Iris pigment epithelial cell (primary cell): ENCODE results near the gene GNG2.
A peak's percentile ranks its signal among the peaks of the same experiment; 100 is the strongest.

Experiments
- DNase-seq: peaks from one replicate; pipeline ENCODE4 v3.0.0-alpha.2; 2011; ENCODE audit warnings: low read depth

The GNG2 gene

DNA sequence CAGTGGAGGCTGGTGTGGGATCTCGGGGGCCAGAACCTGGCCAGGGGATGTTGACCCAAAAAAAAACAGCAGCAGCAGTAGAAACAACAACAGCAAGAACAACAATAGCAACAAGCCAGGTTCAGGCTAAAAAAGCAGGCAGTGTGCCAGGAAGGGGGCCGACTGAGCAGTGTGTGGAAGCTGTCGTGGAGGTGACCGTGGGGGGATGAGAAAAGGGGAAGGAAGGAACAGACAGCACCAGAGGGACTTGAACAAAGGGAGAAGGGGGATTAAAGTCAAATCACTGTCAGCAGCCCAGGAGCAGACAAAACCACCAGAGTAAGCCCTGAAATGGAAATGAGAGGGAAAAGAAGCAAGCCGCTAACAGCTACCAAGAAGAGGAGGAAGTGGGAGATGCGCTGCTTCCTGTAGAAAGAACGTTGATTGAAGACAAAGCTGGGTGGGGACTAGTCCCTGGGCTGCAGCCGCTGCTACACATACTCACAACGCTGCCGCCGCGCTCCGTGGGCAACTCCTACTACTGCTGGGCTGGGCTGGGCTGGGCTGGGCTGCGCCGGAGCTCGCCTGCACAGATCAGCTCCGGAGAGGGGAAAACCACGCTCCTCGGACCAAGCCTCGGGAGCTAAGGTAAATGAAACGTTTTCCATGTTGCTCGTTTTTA is at the start of gene GNG2:
Gene GNG2, plus strand, starts transcription at position 449 of the 661 bp plus-strand sequence. CDS start 90,067 bp downstream, outside the sequence.
- DNase-seq: peak; percentile 91

DNA sequence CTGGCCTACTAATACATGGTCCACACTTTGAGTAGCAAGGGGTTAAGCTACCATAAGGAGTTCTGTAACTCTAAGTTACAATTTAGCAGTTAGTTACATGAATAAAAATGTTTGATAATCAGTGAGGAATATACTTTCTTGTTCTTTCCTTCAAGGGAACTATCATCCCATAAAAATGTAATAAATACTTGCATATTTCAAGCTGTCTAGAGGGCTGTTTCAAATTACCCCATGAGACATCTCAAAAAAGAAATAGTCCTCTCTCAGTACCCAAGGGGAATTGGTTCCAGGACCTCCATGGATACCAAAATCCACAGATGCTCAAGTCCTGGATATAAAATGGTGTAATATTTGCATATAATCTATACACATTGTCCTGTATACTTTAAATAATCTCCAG is 48.7 kb upstream of the GNG2 start:
- DNase-seq: no peak

DNA sequence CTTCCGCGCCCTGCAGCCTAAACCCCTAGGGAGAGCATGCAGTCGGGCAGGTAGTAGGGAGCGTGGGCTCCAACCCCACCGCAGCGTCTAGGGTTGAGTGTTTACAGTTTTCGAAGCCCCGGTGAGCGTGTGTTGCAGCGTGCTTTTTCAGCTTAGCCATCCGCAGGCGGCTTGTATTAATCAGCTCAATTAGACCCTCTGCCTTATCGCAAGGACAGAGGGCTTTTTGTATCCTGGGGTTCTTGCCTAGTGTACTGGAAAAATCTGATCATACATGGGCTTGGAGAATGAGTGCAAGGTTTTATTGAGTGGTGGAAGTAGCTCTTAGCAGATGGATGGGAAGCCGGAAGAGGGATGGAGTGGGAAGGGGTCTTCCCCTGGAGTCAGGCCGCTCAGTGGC is 44.4 kb upstream of the GNG2 start:
- DNase-seq: no peak

DNA sequence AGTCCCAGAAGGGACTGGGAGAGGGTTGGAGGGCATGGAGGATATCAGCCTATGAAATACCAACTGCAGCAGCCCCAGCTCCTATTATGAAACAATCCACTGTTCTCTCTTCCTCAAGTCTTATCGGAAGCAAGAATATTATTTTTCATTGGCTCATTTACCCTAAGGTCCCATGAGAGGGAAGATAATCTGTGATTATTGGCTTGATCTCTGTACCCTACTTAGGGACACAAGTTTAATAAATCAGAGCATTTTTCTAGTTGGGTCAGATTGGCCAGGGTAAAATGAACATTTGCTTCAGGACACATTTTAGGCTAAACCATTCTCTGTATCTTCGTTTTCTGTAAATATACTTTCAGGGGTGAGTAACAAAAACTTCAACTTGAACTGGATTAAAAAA is 43.1 kb upstream of the GNG2 start:
- DNase-seq: no peak

DNA sequence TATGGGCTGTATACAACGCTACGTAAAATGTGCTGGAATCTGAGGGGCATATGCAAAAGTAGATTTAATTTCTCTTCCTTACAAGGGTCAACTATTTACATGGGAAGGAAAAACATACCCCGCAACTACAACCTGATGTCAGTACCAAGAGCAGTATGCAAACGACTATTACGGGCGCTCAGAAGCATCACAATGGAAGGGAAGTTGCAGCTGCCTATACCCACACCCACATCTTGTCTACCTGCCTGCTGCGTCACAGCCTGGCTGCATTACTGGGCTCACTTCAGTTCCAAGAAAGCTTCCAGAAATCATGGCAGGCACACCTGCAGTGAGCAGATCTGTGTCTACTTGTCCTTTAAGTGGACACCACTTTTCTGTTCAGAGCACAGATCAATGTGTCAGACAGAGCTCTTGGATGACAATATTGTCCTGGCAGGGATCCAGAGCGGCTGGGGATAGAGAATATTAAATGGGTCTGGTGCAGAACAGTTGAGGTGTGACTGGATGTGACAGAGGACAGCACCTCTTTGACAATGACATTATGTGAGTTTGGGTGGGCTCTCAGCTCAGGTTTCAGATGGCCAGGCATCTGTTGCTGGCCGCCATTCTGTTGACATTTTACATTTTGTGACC is 41.5 kb upstream of the GNG2 start:
- DNase-seq: no peak

DNA sequence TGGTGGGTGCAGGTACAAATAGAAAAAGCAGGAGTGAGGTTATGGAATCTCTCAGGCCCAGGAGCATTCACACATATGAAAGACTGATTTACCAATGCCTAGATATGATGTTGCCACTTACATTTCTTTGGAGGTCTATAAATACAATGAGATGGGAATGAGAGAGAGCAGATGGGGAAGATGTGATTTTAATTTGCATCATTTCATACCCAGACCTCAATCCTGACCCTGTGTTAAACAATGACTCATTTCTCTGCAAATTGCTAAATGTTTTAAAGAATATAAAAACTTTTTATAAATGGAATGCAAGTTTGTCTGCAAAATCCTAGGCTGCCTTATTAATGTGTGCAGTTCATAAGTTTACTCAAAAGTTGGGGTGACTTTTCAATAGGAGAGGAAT is 38.6 kb upstream of the GNG2 start:
- peak; percentile 39 for DNase-seq

DNA sequence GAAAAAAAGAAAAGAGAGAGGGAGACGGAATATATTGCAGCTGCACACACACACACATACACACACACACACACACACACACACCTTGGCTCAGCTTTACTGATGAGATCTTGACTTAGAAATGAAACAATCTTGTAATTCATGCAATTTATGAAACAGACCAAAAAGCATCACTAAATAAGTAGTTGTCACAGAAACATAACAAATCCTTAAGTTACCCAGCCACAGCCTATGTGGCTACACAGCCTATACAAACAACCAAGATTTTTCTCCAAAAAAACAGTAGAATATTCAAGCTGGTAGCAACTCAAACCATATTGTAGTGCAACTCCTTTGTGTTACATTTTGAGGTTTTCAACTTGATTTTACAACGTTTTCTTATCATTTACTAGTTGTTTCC is 37.9 kb upstream of the GNG2 start:
- no peak for DNase-seq

DNA sequence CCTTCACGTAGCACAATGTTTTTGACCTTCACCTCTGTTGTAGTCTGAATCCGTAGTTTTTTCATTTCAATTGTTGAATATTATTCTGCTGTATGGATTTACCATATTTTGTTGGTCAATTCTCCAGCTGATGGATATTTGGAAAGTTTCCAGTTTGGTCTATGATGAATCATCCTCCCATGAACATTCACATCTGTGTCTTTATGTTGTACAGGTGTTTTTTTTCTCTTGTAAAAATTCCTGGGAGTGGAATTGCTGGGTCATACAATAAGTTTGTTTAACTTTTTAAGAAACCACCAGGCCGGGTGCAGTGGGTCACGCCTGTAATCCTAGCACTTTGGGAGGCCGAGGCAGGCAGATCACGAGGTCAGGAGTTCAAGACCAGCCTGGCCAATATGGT is 36.7 kb upstream of the GNG2 start:
- peak; percentile 18 for DNase-seq

DNA sequence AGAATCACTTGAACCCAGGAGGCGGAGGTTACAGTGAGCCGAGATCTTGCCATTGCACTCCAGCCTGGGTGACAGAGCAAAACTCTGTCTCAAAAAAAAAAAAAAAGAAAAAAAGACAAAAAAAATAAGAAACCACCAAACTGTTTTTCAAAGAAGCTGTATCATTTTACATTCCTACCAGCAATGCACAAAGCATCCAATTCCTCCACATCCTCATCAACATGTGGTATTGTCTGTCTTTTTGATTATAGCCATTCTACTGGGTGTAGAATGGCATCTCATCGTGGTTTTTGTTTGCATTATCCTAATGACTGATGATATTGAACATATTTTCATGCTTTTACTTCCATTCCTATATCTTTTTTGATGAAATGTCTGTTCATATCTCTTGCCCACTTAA is 36.2 kb upstream of the GNG2 start:
- no peak for DNase-seq

DNA sequence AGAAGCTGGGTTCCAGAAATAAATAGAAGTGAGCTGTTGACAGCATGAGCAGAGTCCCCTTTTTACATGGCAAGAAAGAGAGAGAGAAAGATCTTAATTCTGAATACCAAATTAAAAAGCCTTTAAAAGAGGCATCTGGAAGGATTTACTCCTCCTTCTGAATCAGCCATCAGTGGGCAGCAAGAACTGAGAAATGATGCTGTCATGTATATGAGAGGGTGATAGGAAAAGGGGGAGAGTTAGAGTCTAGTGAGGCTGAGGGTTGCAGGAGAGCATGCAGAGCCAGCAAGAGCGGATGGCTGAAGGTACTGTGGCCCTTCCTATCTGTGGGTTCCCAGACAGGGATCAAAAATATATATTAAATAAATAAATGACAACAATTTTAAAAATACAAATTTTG is 34.5 kb upstream of the GNG2 start:
- DNase-seq: no peak

DNA sequence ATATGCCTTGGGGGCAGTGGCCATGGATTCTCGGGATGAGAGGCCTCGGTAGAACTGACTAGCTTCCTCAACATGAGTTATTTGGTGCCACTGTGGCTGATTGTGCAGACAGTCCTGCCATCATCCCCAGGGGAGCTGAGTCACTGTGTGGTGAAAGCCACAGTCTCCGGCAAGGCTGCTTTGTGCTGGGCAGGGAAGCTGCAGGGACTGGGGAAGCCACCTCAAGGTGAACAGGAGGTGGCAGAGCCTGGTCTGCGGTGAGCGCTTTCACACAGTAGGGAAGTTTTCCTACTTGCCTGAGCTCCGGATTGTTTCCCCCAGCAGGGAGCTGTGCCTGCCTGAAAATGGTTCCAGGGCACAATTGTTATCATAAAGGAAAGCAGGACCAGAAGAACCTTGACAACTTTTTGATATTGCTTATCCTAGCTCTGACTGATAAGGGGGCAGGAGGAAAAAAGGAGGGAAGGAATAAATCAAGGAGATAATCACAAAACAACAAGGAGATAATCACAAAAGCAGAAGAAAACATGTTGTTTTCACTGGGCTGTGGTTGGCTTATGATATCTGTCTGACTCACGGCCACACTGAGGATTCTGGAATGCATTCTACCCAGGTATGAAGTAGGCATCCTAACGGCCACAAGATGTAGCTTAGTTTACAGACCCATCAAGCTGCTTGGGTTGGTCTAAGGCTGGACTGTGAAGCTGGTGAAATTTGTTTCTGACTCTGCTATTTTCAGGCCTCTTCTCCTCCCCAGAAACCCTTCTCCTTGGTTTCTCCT is 32.2 kb upstream of the GNG2 start:
- DNase-seq: peak; percentile 67

DNA sequence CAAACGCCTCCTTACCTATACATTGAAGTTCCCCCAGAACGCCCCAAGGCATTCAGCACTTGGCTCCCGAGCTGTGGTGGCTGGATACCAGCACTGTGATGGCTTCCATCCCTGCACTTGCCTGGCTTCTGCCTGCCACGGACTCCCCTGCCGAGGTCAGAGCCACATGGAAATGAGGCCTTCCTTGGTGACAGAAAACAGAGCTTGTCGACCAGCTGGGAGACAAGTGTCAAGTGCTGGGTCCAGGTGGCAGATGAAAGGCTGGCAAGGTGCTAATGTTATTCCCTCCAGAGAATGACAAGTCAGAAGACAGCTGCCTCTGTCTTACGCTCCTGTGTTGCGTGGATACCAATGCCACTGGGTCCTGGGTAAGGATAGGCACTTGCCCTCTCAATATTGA is 26.2 kb upstream of the GNG2 start:
- DNase-seq: no peak

DNA sequence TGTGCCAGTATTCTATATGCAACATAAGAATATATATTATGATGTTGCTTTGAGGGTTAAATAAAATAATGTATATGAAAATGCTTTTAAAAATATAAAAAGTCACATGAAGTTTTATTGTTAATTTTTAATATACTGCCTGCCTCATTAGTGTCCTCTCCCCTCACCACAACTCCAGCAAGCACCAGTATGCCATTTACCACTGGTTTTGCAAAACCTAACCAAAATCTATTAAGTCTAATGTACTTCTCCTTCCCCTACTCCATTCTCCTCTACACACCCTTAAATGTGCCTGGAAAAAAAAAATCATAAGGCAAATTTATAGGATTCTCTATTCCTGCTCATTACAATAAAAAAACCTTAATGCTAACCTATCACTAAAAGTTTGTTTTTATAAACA is 24.0 kb upstream of the GNG2 start:
- no peak for DNase-seq

DNA sequence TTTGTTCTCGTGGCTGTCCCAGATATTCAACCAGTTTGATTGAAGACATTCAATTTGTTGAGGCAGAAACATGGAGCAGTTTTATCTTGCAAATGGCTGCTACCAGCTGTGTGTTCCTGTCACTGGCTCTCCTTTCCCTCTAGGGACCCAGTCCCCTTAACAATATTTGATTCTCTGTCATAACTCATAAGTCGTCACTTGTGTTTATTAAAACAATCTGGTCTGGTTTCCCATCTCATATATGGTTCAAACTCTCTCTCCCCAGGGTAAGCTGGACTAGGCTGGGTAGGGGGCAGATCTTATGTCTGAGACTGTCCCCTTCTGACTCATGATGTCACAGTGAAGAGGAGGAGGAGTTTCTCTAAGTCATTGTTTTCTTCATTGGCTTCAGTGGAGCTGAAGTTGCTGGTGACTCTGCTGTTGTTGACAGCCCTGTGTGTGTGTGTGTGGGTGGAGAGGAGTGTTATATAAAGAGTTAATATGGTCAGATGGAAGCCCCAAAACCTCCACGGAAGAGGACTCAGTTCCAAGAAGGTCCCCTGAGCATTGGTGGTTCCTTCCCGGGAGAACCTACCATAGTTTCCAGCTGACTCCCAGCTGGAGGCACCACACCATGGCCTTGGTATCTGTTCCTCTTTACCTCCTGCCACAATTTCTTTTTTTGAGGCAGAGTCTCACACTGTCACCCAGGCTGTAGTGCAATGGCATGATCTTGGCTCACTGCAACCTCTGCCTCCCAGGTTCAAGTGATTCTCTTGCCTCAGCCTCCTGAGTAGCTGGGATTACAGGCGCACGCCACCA is 16.1 kb upstream of the GNG2 start:
- DNase-seq: no peak

DNA sequence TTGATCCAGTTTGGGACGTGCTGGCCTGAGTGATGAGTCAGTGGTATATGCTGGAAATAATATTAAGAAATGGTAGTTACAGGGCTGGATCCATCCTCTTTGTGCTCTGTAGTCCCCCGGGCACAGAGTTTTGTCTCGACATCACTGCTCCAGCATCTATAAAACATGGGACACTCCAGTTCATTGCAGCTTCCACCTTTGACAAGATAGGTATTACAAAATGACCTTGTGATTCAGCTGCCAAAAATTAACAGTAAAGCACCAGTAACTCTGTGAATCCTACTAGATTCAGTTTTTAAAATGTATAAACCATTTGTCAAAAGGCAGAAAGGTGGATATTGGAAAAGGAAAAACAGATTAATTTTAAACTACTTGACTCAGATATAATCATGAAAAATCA is 14.6 kb upstream of the GNG2 start:
- DNase-seq: no peak

DNA sequence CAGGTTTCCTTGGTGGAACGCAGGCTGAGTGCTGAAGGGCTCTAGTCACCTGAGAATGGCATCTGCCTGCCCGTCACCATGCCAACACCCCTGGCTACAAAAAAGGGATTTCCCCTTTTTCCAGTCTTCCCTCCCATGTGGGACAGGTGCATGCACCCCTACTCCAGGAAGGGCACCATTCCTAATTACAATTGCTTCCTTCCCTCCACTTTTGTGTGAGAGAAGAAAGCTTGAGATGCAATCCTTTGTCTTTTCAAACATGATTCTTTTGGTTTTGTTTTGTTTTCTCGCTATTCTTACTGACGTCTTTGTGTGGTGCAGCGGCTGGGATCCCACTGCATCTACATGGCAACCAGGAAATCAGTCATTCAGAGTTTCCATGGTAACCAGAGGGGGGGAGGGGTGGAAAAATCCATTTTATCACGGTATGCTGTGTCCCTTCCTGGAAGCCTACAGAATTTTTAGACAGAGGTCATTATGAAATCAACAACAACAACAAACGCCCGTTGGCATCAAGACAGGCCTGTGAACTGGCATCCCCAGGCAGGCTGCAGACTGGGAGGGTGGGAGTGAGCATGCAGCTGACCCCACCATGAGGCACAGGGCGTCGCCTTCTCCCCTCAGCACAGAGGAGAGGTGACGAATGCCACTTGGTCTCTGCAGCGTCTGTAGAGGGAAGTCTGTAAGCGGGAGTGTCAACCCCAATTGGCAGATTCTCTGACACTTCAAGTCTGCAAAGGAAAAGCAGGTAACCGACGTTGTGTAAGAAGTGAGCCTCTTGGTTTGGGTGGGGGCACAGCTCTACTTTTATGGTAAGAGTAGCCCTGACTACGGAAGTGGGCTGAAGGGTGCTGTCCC is 13.6 kb upstream of the GNG2 start:
- peak; percentile 74 for DNase-seq

DNA sequence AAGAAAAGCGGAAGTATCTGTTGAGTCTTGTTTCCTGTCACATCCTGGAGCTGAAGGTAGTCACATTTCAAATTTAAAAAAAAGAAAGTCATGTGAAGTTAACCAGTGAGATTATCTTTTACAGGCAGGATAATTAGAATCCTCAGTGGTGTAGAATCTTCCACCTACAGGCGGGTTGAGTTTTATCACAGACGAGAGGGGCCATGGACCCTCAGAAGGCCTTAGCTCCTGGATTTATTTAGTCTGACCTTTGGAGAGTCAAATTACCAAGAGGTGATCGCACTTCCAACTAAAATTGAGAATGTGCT is 13.0 kb upstream of the GNG2 start:
- no peak for DNase-seq

DNA sequence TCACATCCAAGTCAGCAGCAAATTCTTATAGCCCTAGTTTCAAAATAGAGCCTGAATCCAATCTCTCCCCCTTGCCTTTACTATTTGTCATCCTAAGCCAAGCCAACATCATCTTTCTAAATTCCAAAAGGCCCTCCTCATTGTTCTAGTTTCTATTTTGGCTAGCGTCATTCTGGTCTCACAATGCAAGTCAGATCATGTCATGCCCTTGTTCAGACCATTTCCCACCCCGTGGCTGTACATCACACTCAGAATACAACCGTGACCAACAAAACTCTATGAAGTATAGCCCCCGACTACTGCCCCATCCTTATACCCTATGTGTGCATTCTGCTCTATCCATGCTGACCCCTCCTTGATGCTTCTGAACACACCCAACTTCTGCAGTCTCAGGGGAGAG is 12.3 kb upstream of the GNG2 start:
- DNase-seq: no peak

DNA sequence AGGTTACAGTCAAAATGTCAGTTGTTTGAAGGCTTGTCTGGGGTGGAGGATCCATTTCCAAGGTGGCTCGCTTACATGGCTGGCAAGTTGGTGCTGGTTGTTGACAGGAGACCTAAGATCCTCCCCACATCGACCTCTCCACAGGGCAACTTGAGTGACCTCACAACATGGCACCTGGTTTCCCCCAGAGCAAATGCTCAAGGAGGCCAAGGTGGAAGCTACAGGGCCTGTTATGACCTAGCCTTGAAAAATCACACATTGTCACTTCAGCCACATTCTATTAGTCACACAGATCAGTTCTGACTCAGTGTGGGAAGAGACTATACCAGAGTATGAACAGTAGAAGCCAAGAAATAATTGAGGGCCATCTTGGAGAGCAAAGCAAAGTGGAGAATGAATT is 11.3 kb upstream of the GNG2 start:
- no peak for DNase-seq

DNA sequence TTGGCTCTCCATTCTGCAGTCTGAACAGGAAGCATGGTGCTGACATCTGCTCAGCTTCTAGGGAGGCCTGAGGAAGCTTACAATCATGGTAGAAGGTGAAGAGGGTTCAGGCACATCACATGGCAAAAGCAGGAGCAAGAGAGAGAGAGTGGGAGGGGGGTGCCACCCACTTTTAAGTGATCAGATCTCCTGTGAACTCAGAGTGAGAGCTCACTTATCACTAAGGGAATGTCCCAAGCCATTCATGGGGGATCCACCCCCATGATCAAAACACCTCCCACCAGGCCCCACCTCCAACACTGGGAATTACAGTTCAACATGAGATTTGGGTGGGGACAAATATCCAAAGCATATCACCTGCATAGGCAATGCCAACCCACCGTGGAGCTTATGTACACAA is 9.8 kb upstream of the GNG2 start:
- no peak for DNase-seq

DNA sequence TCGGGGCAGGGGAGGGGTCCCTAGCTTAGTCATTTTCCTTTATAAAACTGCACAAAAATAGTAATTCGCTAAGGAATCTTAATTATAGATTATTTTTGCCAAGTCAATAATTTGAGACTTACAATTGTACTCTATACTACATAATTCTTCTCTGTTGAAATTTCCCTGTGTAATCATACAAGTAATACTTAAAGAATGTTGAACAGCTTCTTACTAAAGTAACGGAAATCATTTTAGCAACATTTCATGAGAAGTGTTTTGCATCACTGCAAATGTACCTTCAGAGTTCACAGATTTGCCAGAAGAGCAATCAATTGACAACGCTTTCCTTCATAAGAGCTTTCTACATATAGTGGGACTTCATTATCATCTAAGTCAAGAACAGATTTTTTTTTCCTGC is 7.9 kb upstream of the GNG2 start:
- peak; percentile 58 for DNase-seq

DNA sequence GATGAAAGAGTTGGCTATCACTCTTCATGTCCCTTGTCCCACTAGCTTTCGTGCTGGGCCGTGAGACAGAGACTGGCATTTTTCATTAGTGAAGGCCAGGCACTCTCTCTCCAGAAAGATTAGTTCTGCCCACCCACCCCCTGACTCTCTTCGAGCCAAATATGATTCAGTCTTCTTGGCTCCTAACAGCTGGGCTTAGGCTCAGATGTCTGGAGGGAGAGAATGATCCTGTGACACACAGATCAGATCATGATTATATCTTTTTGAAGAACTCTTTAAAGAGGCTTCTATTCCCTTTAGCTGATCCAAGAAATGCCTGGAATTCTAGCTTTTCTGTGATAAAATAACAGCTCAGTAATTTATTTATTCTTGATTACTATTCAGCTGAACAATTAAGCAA is 5.2 kb upstream of the GNG2 start:
- peak; percentile 82 for DNase-seq
